ENCODE data around the gene SRPK3.
"Not testable (repeated sequence)": the region's sequence is repeated elsewhere in the genome, so short reads cannot be mapped to it uniquely, and the experiment has no call there.

DNA sequence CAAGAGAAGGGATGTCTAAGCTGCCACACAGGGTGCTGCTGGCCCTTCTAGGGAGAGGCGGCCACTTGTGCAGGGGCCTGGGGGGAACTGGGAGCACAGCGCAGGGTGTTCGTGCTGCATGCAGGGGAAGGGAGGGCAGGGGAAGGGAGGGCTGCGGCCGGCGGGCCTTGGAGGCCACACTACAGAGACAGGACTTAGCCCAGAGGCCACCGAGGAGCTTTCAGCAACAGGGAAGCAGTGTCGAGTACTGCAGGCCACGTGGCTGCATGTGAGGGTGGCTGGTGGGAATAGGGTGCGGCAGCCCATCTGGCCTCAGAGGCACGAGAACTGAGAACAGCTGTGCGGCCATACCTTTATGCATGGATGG lies 35.8 kb upstream of the SRPK3 start:
- TF ChIP-seq, protein P1, sequence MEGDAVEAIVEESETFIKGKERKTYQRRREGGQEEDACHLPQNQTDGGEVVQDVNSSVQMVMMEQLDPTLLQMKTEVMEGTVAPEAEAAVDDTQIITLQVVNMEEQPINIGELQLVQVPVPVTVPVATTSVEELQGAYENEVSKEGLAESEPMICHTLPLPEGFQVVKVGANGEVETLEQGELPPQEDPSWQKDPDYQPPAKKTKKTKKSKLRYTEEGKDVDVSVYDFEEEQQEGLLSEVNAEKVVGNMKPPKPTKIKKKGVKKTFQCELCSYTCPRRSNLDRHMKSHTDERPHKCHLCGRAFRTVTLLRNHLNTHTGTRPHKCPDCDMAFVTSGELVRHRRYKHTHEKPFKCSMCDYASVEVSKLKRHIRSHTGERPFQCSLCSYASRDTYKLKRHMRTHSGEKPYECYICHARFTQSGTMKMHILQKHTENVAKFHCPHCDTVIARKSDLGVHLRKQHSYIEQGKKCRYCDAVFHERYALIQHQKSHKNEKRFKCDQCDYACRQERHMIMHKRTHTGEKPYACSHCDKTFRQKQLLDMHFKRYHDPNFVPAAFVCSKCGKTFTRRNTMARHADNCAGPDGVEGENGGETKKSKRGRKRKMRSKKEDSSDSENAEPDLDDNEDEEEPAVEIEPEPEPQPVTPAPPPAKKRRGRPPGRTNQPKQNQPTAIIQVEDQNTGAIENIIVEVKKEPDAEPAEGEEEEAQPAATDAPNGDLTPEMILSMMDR (optimal IDR thresholded peaks at IDR 0.05 in 1 of 3, IDR thresholded peaks at IDR 0.05 in 1 of 3, conservative IDR thresholded peaks at IDR 0.05 in 1 of 3; ENCODE audit: extremely low read depth in 1 of 3, insufficient read depth in 2 of 3, low read length in 3 of 3): not testable (repeated sequence)
- not testable (repeated sequence) for TF ChIP-seq EZH2 (IDR thresholded peaks at IDR 0.05; ENCODE audit: low read length)

Measured in keratinocyte (primary cell).